SU-DHL-6 (cell line): ENCODE results near the gene CPLX3.

Experiments used
- H2AFZ ChIP-seq: fragments of 200-600 bp; sonication (generic); 2 replicates; pipeline ENCODE4 v1.6.1; 2014; ENCODE audit warnings: low read depth, mild to moderate bottlenecking, moderate library complexity, mixed read lengths, antibody characterized with exemption, low read length; ENCODE audit not compliant: severe bottlenecking
- H3F3A ChIP-seq: fragments of 200-600 bp; shearing (Covaris generic); 2 replicates; pipeline ENCODE4 v1.6.0; 2016; ENCODE audit warnings: antibody characterized with exemption, mild to moderate bottlenecking; ENCODE audit not compliant: insufficient read depth
- H3K27ac ChIP-seq: fragments of 200-600 bp; sonication (generic); 2 replicates; pipeline ENCODE4 v1.5.1; 2016; ENCODE audit warnings: low read depth, mild to moderate bottlenecking, low read length, moderate library complexity, mixed read lengths
- H3K27me3 ChIP-seq: fragments of 200-600 bp; sonication (generic), shearing (Covaris generic); 2 replicates; pipeline ENCODE4 v1.6.0; 2014; ENCODE audit warnings: mild to moderate bottlenecking, low read length
- H3K36me3 ChIP-seq: fragments of 200-600 bp; sonication (generic); 2 replicates; pipeline ENCODE4 v1.6.1; 2014; ENCODE audit warnings: mild to moderate bottlenecking, low read length, mixed read lengths
- H3K4me2 ChIP-seq: fragments of 300-600, 200-600 bp; shearing (Covaris generic), sonication (generic); 2 replicates; pipeline ENCODE4 v1.6.0; 2014; ENCODE audit warnings: low read length, low read depth, mild to moderate bottlenecking; ENCODE audit not compliant: poor library complexity, severe bottlenecking
- H3K4me3 ChIP-seq: fragments of 200-600 bp; sonication (generic); 2 replicates; pipeline ENCODE4 v1.5.1; 2014; ENCODE audit warnings: antibody characterized with exemption, low read length, mild to moderate bottlenecking, mixed read lengths; ENCODE audit not compliant: insufficient read depth, poor library complexity, severe bottlenecking
- H3K79me2 ChIP-seq: fragments of 200-600 bp; sonication (generic); 2 replicates; pipeline ENCODE4 v1.6.1; 2014; ENCODE audit warnings: mild to moderate bottlenecking, low read length, moderate library complexity; ENCODE audit not compliant: insufficient read depth
- H3K9ac ChIP-seq: fragments of 200-600 bp; sonication (generic); 2 replicates; pipeline ENCODE4 v1.7.0; 2014; ENCODE audit warnings: mild to moderate bottlenecking, low read length
- H3K9me2 ChIP-seq: fragments of 200-600 bp; sonication (generic); replicated peaks from 2 replicates; pipeline ENCODE4 v1.6.1; 2014; ENCODE audit warnings: low read length; ENCODE audit not compliant: insufficient read depth
- H3K9me3 ChIP-seq: fragments of 200-600 bp; sonication (generic); 2 replicates; pipeline ENCODE4 v1.6.1; 2014; ENCODE audit warnings: low read length, mixed read lengths; ENCODE audit not compliant: insufficient read depth
- H4K20me1 ChIP-seq: fragments of 200-600 bp; sonication (generic); 2 replicates; pipeline ENCODE4 v1.6.1; 2014; ENCODE audit warnings: low read depth, mild to moderate bottlenecking, antibody characterized with exemption, low read length, moderate library complexity, mixed read lengths
- EZH2phosphoT487 ChIP-seq: fragments of 200-600 bp; sonication (generic), shearing (Covaris generic); conservative IDR thresholded peaks from 2 replicates; pipeline ENCODE4 v1.6.1; 2018; ENCODE audit warnings: mild to moderate bottlenecking, antibody characterized with exemption, low read length, moderate library complexity, mixed read lengths
- TF ChIP-seq, protein P1 (sequence below): fragments of 200-600 bp; sonication (generic); IDR thresholded peaks from one replicate; pipeline ENCODE4 v1.5.1; 2017; ENCODE audit warnings: antibody characterized with exemption, mild to moderate bottlenecking, low read length, moderate library complexity; ENCODE audit not compliant: insufficient read depth, poor library complexity, severe bottlenecking

CPLX3 gene

GRCh38 chr15:74778599-74778970, 47.8 kb upstream of the CPLX3 start:
- Histone ChIP-seq H3K27ac (peak overlapping the region; percentile 96), H3K9me3 (no peaks in the 10 kb centered on the region), H3K79me2 (peaks cover 50% of the 10 kb centered on the region), H2AFZ (no peak overlapping the region), H3K27me3 (no peaks in the 10 kb centered on the region), H3K4me2 (peak overlapping the region; percentile 80), H3K9ac (peak overlapping the region; percentile 66), H3K36me3 (no peaks in the 10 kb centered on the region), H3K4me3 (no peak overlapping the region), H3K9me2 (no peaks in the 10 kb centered on the region), H4K20me1 (no peaks in the 10 kb centered on the region), H3F3A (peaks cover 69% of the 10 kb centered on the region)
- no peak for TF ChIP-seq EZH2phosphoT487
- TF ChIP-seq, protein P1, sequence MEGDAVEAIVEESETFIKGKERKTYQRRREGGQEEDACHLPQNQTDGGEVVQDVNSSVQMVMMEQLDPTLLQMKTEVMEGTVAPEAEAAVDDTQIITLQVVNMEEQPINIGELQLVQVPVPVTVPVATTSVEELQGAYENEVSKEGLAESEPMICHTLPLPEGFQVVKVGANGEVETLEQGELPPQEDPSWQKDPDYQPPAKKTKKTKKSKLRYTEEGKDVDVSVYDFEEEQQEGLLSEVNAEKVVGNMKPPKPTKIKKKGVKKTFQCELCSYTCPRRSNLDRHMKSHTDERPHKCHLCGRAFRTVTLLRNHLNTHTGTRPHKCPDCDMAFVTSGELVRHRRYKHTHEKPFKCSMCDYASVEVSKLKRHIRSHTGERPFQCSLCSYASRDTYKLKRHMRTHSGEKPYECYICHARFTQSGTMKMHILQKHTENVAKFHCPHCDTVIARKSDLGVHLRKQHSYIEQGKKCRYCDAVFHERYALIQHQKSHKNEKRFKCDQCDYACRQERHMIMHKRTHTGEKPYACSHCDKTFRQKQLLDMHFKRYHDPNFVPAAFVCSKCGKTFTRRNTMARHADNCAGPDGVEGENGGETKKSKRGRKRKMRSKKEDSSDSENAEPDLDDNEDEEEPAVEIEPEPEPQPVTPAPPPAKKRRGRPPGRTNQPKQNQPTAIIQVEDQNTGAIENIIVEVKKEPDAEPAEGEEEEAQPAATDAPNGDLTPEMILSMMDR, result no peak

DNA sequence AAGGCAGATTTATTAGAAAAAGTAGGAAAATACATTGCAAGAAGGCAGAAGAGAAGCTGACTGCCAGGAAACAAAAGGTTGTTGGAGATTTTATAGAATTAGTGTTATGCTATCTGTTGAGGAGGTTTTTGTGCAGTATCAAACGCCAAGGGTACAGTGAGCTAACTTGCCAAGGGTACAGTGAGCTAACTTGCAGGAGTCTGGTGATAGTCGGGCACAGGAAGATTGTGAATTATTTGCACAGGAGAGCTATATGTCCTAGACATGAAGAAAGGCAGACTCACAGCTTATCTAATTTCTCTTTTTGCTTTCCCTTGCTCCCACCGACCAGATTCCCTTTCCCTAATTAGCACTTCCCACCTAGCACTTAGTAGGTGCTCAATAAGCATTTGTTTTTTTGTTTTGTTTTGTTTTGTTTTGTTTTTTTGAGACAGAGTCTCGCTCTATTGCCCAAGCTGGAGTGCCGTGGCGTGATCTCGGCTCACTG, 47.2 kb upstream of the CPLX3 start:
- Histone ChIP-seq H3K9me3 (no peaks in the 10 kb centered on the region), H2AFZ (no peak overlapping the region), H3K27ac (peak overlapping the region; percentile 96), H3K4me2 (peak overlapping the region; percentile 80), H3K79me2 (peaks cover 53% of the 10 kb centered on the region), H3K27me3 (no peaks in the 10 kb centered on the region), H3K9ac (peak overlapping the region; percentile 66), H4K20me1 (no peaks in the 10 kb centered on the region), H3K36me3 (no peaks in the 10 kb centered on the region), H3K9me2 (no peaks in the 10 kb centered on the region), H3K4me3 (no peak overlapping the region), H3F3A (peaks cover 69% of the 10 kb centered on the region)
- TF ChIP-seq, protein P1, result no peak
- no peak for TF ChIP-seq EZH2phosphoT487

- no peak for TF ChIP-seq EZH2phosphoT487
- TF ChIP-seq, protein P1, result no peak
- Histone ChIP-seq H2AFZ (no peak overlapping the region), H3K27ac (peak overlapping the region; percentile 96), H3K9me2 (no peaks in the 10 kb centered on the region), H3K9me3 (no peaks in the 10 kb centered on the region), H3K9ac (peak overlapping the region; percentile 99), H3K27me3 (no peaks in the 10 kb centered on the region), H3K36me3 (no peaks in the 10 kb centered on the region), H3F3A (peaks cover 84% of the 10 kb centered on the region), H3K4me3 (peak overlapping the region; percentile 56), H3K4me2 (peak overlapping the region; percentile 80), H3K79me2 (peaks cover 58% of the 10 kb centered on the region), H4K20me1 (no peaks in the 10 kb centered on the region)
Measured at GRCh38 chr15:74780523-74781430, 45.6 kb upstream of the CPLX3 start.
